Endothelial cell (in vitro differentiated cells): ENCODE results near the gene PIGX. TPM values are rescaled to one million over a fixed set of nuclear protein-coding genes. Genes with fewer than 3 reads are reported as not detected.
A peak's percentile ranks its signal among the peaks of the same experiment; 100 is the strongest.

Experiments used
- DNase-seq: peaks from one replicate; pipeline ENCODE4 v3.0.0; 2021; ENCODE audit warnings: low spot score
- H3K27ac Mint-ChIP-seq: one replicate; pipeline ENCODE4 v1.8.0; 2021; ENCODE audit warnings: mixed read lengths, inconsistent platforms; ENCODE audit not compliant: unreplicated experiment
- H3K27me3 Mint-ChIP-seq: one replicate; pipeline ENCODE4 v1.8.0; 2021; ENCODE audit warnings: mild to moderate bottlenecking, moderate library complexity, mixed read lengths, inconsistent platforms; ENCODE audit not compliant: unreplicated experiment
- H3K36me3 Mint-ChIP-seq: one replicate; pipeline ENCODE4 v1.8.0; 2021; ENCODE audit warnings: mild to moderate bottlenecking, low read depth, mixed read lengths, inconsistent platforms; ENCODE audit not compliant: unreplicated experiment
- H3K4me1 Mint-ChIP-seq: one replicate; pipeline ENCODE4 v1.8.0; 2021; ENCODE audit warnings: mild to moderate bottlenecking, mixed read lengths, inconsistent platforms; ENCODE audit not compliant: unreplicated experiment
- H3K4me3 Mint-ChIP-seq: one replicate; pipeline ENCODE4 v1.8.0; 2021; ENCODE audit warnings: mild to moderate bottlenecking, mixed read lengths, inconsistent platforms; ENCODE audit not compliant: unreplicated experiment
- H3K9me3 Mint-ChIP-seq: one replicate; pipeline ENCODE4 v1.8.0; 2021; ENCODE audit warnings: mixed read lengths, inconsistent platforms; ENCODE audit not compliant: unreplicated experiment
- CTCF ChIP-seq: fragments of 200-600 bp; sonication (generic); IDR thresholded peaks from one replicate; pipeline ENCODE4 v1.5.0; 2021; ENCODE audit warnings: antibody characterized with exemption; ENCODE audit not compliant: unreplicated experiment
- total RNA-seq: library from RNA; stranded (reverse); fragmentation: NEBNext Ultra II Directional; extraction: Animal tissue kit (Norgen Biotek cat#: 25700); gene quantifications from one replicate; pipeline ENCODE4 v1.2.1, GENCODE V29; 2021; ENCODE audit not compliant: unreplicated experiment

PIGX gene
- total RNA-seq, 1 donor from 2014 or later, result 35.7 TPM

GRCh38 chr3:196782511-196782910 lies 70.3 kb downstream of the PIGX start:
- no peaks in the 10 kb centered on the region for H3K9me3 Mint-ChIP-seq
- peak overlapping the region; percentile 57 for H3K4me3 Mint-ChIP-seq
- peaks cover 47% of the 10 kb centered on the region for H3K36me3 Mint-ChIP-seq
- H3K27ac Mint-ChIP-seq, result no peak overlapping the region
- peaks cover 14% of the 10 kb centered on the region for H3K4me1 Mint-ChIP-seq
- DNase-seq, result no peak
- H3K27me3 Mint-ChIP-seq, result peaks cover 9% of the 10 kb centered on the region
- TF ChIP-seq CTCF, result no peak

Other genes with a start within 250 kb of the PIGX start
- 32.0 TPM for gene RNF168, start 208.6 kb upstream of the PIGX start, total RNA-seq
- not detected for gene SMCO1, start 197.0 kb upstream of the PIGX start, total RNA-seq
- 22.2 TPM for gene WDR53, start 143.8 kb upstream of the PIGX start, total RNA-seq
- gene FBXO45, start 143.7 kb upstream of the PIGX start, total RNA-seq, result 17.0 TPM
- gene NRROS, start 72.7 kb upstream of the PIGX start, total RNA-seq, result 18.6 TPM
- 6.0 TPM for gene CEP19, start 127 bp upstream of the PIGX start, total RNA-seq
- gene PAK2, start 27.5 kb downstream of the PIGX start, total RNA-seq, result 116 TPM
- 38.1 TPM for gene SENP5, start 155.5 kb downstream of the PIGX start, total RNA-seq
- 61.0 TPM for gene NCBP2, start 230.2 kb downstream of the PIGX start, total RNA-seq